Suppressor macrophage (primary cell): ENCODE measurements around the gene SCN2A.

Experiments used
- DNase-seq, 4 experiments: peaks; one replicate each; pipeline ENCODE4 v3.0.0-alpha.2; 2020 to 2022

Gene SCN2A

GRCh38 chr2:165423081-165423480, 183.9 kb downstream of the SCN2A start:
- no peak for DNase-seq

DNA sequence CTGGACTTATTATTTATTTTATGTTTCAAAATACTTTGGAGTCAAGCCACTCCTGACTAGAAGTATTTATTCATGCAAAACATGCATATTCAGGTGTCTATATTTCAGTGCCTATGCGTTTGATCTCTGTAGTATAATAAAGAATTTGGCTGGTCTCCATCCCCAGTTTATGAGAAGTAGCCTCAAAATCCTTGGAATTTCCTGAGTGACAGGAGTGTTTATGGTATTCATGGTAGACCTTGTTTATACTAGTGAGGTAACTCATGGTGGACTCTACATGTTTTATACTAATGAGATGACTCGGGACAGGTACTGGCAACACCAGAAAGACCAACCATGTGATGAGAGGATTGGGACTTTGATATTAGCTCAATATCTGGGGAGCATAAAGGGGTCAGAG, 186.3 kb downstream of the SCN2A start:
- DNase-seq, result no peak

DNA sequence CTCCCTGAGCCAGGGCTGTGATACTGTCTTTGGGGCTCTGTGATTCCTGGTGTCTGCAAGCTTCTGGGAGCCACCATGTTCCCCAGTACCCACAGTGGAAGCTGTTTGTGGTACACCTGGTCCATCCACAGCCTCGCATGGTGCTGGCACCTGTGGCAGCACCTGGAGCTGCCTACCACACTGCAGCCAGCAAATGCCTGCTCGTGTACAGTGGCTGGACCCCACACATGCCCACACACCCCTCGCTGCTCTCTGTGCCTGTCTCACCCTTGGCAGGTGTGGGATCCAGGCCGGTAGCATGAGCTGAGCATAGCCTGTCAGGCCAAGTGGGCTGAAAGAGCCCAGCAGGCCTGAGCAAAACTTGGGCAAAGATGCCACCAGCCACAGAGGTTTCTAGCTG, 188.5 kb downstream of the SCN2A start:
- no peak for DNase-seq

- no peak for DNase-seq
Observed at GRCh38 chr2:165428926-165429325, 189.7 kb downstream of the SCN2A start.

- no peak for DNase-seq
Observed at GRCh38 chr2:165431014-165431413, 191.8 kb downstream of the SCN2A start.

DNA sequence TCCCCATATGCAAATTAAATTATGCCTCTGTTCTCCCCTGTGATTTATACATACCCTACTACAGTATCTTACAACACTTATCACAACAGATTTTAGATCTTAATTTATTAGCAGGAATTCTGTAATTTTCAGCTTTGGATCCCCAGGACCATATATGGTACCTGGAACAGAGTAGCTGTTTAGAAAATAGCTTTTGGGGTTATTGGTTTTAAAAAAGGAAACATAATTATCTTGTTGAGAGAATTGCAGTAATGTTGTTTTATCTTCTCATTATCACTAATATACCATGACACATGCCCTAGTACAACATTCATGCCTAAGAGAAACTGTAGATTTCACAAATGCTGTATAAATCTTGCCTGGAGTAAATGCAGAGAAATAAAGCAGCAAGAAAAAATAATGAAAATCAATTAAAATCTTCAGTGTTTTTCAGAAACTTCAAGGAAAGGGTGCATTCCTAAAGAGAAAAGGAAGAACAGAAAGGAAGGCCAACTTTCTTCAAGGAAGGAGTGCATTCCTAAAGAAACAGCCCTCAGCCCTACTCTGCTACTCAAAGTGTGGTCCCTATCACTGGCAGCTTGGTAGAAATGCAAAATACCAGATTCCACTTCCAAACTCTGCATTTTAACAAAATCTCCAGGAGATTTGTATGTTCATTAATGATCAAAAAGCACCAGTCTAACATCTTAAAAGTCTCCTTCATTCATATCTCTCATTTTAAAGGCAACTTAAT, 193.2 kb downstream of the SCN2A start:
- DNase-seq, result no peak

GRCh38 chr2:165434865-165435496, 195.8 kb downstream of the SCN2A start:
- no peak for DNase-seq

DNA sequence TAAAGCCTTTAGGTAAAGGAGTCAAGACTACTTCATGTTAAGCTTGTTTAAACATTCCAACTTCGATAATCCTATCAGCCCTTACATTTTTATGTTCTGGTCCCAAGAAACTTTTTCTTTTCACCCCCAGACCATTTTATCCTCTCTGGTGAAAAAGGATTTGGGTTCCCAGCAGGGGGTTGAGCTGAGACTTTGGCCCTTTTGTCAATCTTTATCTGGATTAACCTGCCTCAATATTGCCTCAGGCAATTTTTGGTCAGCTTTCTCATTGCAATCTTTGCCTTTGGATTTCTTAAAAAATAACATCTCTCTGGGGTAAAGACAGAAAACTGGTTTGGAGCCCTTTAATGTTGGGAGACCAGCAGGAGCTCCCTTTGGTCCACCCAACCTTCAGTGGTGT, 196.4 kb downstream of the SCN2A start:
- DNase-seq, result no peak

GRCh38 chr2:165436559-165436958, 197.3 kb downstream of the SCN2A start:
- DNase-seq, result no peak

- no peak for DNase-seq
Observed at GRCh38 chr2:165440367-165440766, 201.2 kb downstream of the SCN2A start.
